H1 (cell line): Measurements from ENCODE around the gene CCDC33. TPM values are rescaled to one million over a fixed set of nuclear protein-coding genes. Genes with fewer than 3 reads are reported as not detected.

Source experiments
- CTCF ChIA-PET: fragments of 300-600 bp; sonication (Branson Sonifier 250); formaldehyde crosslinking; loops from one replicate; lab custom pipeline; 2021; ENCODE audit not compliant: partially characterized antibody; lab: Charles Lee
- POLR2A ChIA-PET: fragments of 300-600 bp; sonication (Branson Sonifier 250); formaldehyde crosslinking; loops from one replicate; lab custom pipeline; 2021; ENCODE audit warnings: inconsistent platforms; ENCODE audit not compliant: partially characterized antibody; lab: Charles Lee
- DNase-seq, 2 experiments: peaks; one replicate each; pipeline versions ENCODE4 v3.0.0 to v3.0.0-alpha.2; 2010 to 2022; ENCODE audit warnings: low spot score in 2 of 2, low read depth in 1 of 2, mixed read lengths in 1 of 2
- FAIRE-seq: peaks from 2 replicates; lab custom pipeline; 2011; peaks lifted over from hg19 to GRCh38; lab: Jason Lieb, UNC
- H2AFZ ChIP-seq: 2 replicates; pipeline ENCODE4 v1.8.1; 2012; ENCODE audit warnings: low read length, inconsistent platforms
- H2AK5ac ChIP-seq: 2 replicates; pipeline ENCODE4 v1.6.1; 2013; ENCODE audit warnings: low read depth, low read length
- H2BK120ac ChIP-seq: replicated peaks from 2 replicates; pipeline ENCODE3; 2013; ENCODE audit warnings: low read depth, low read length, inconsistent platforms
- H2BK12ac ChIP-seq: 2 replicates; pipeline ENCODE4 v1.6.1; 2013; ENCODE audit warnings: low read depth, low read length
- H2BK15ac ChIP-seq: 2 replicates; pipeline ENCODE4 v1.6.1; 2013; ENCODE audit warnings: low read length
- H2BK20ac ChIP-seq: 2 replicates; pipeline ENCODE4 v1.6.1; 2013; ENCODE audit warnings: low read length
- H2BK5ac ChIP-seq: 2 replicates; pipeline ENCODE4 v1.6.1; 2013; ENCODE audit warnings: low read depth, low read length
- H3K14ac ChIP-seq: 2 replicates; pipeline ENCODE4 v1.6.1; 2013; ENCODE audit warnings: inconsistent platforms; ENCODE audit not compliant: insufficient read length
- H3K18ac ChIP-seq: 2 replicates; pipeline ENCODE4 v1.6.1; 2013; ENCODE audit warnings: low read length; ENCODE audit errors: extremely low read depth
- H3K23ac ChIP-seq: 2 replicates; pipeline ENCODE4 v1.6.1; 2013; ENCODE audit warnings: inconsistent platforms; ENCODE audit not compliant: insufficient read length
- H3K23me2 ChIP-seq: 2 replicates; pipeline ENCODE4 v1.6.1; 2013; ENCODE audit warnings: low read depth, low read length
- H3K27ac ChIP-seq: 2 replicates; pipeline ENCODE4 v1.6.1; 2011; ENCODE audit warnings: low read depth, low read length, inconsistent platforms
- H3K27me3 ChIP-seq, 4 experiments: replicated peaks in 1 of 4; 1 replicate in 1 of 4; 2 replicates in 3 of 4; pipeline versions ENCODE4 v1.6.1 to v1.8.1; 2011 to 2013; ENCODE audit warnings: low read length in 3 of 4, mild to moderate bottlenecking in 3 of 4, inconsistent platforms in 2 of 4, mixed read lengths in 2 of 4, moderate library complexity in 1 of 4; ENCODE audit not compliant: control insufficient read depth in 3 of 4, insufficient read depth in 3 of 4; ENCODE audit errors: extremely low read depth in 1 of 4
- H3K36me3 ChIP-seq, 4 experiments: 2 replicates each; pipeline versions ENCODE4 v1.6.1 to v1.8.1; 2011 to 2013; ENCODE audit warnings: mild to moderate bottlenecking in 4 of 4, low read length in 3 of 4, moderate library complexity in 2 of 4, control low read depth in 1 of 4, inconsistent platforms in 1 of 4; ENCODE audit not compliant: insufficient read depth in 4 of 4, control insufficient read depth in 2 of 4
- H3K4ac ChIP-seq: replicated peaks from 2 replicates; pipeline ENCODE3; 2013; ENCODE audit warnings: low read length, low read depth, mixed read lengths, inconsistent platforms; ENCODE audit not compliant: insufficient read length
- H3K4me1 ChIP-seq, 4 experiments: replicated peaks in 1 of 4; 1 replicate in 1 of 4; 2 replicates in 3 of 4; pipeline versions ENCODE4 v1.6.1 to v1.8.1; 2011 to 2013; ENCODE audit warnings: low read length in 3 of 4, inconsistent platforms in 2 of 4, mixed read lengths in 1 of 4; ENCODE audit not compliant: insufficient read depth in 4 of 4, control insufficient read depth in 3 of 4
- H3K4me2 ChIP-seq, 2 experiments: 2 replicates each; pipeline versions ENCODE4 v1.6.1 to v1.8.1; 2011 to 2013; ENCODE audit warnings: low read depth in 2 of 2, low read length in 2 of 2, control low read depth in 1 of 2, inconsistent platforms in 1 of 2, mild to moderate bottlenecking in 1 of 2; ENCODE audit not compliant: insufficient read depth in 1 of 2
- H3K4me3 ChIP-seq, 4 experiments: fragments of 200-600, 300-600 bp in 1 of 4; sonication (generic), shearing (Covaris generic), sonication (Bioruptor Twin) in 1 of 4; 2 replicates each; pipeline versions ENCODE4 v1.5.1 to v1.8.1; 2011 to 2016; ENCODE audit warnings: low read length in 4 of 4, low read depth in 3 of 4, control low read depth in 2 of 4, inconsistent platforms in 2 of 4, mild to moderate bottlenecking in 2 of 4, mixed read lengths in 1 of 4, moderate library complexity in 1 of 4; ENCODE audit not compliant: insufficient read depth in 2 of 4; ENCODE audit errors: extremely low read depth in 1 of 4
- H3K56ac ChIP-seq: replicated peaks from 2 replicates; pipeline ENCODE3; 2013; ENCODE audit warnings: low read depth, mild to moderate bottlenecking, mixed read lengths, low read length, inconsistent platforms; ENCODE audit not compliant: insufficient read length
- H3K79me1 ChIP-seq: 2 replicates; pipeline ENCODE4 v1.6.1; 2013; ENCODE audit warnings: low read depth, low read length, control low read depth
- H3K79me2 ChIP-seq, 2 experiments: 2 replicates each; pipeline versions ENCODE4 v1.6.1 to v1.8.1; 2012 to 2013; ENCODE audit warnings: low read length in 2 of 2, mild to moderate bottlenecking in 2 of 2, inconsistent platforms in 1 of 2; ENCODE audit not compliant: insufficient read depth in 2 of 2, control insufficient read depth in 1 of 2
- H3K9ac ChIP-seq, 4 experiments: replicated peaks in 1 of 4; 1 replicate in 1 of 4; 2 replicates in 3 of 4; pipeline versions ENCODE4 v1.6.1 to v1.8.1; 2011 to 2013; ENCODE audit warnings: low read depth in 3 of 4, low read length in 3 of 4, control low read depth in 2 of 4, mild to moderate bottlenecking in 2 of 4, moderate library complexity in 2 of 4, inconsistent platforms in 1 of 4; ENCODE audit errors: extremely low read depth in 1 of 4
- H3K9me3 ChIP-seq, 2 experiments: 2 replicates each; pipeline versions ENCODE4 v1.6.1 to v1.8.1; 2012 to 2013; ENCODE audit warnings: mild to moderate bottlenecking in 2 of 2, moderate library complexity in 2 of 2, control low read depth in 1 of 2, inconsistent platforms in 1 of 2, low read depth in 1 of 2, low read length in 1 of 2, mixed read lengths in 1 of 2; ENCODE audit not compliant: insufficient read depth in 2 of 2
- H4K20me1 ChIP-seq, 2 experiments: replicated peaks in 1 of 2; 2 replicates each; pipeline versions ENCODE3 to v1.8.1; 2011 to 2013; ENCODE audit warnings: inconsistent platforms in 2 of 2, low read length in 2 of 2, mild to moderate bottlenecking in 1 of 2; ENCODE audit not compliant: insufficient read depth in 2 of 2, control insufficient read depth in 1 of 2
- H4K5ac ChIP-seq: 2 replicates; pipeline ENCODE4 v1.6.1; 2013; ENCODE audit warnings: low read length, low read depth, mixed read lengths, inconsistent platforms; ENCODE audit not compliant: insufficient read length
- H4K8ac ChIP-seq: 2 replicates; pipeline ENCODE4 v1.8.0; 2013; ENCODE audit warnings: mild to moderate bottlenecking, moderate library complexity, low read length, inconsistent platforms; ENCODE audit not compliant: insufficient read depth; ENCODE audit errors: extremely low read depth
- H4K91ac ChIP-seq: replicated peaks from 2 replicates; pipeline ENCODE3; 2013; ENCODE audit warnings: low read length, mixed read lengths, inconsistent platforms; ENCODE audit not compliant: insufficient read length
- WGBS, 2 experiments: shearing (Covaris generic) in 1 of 2; methylation state at CpG; one replicate each; pipeline versions ENCODE4 v1.1.6 to v1.1.7; 2013 to 2015; ENCODE audit warnings: low lambda C conversion rate in 2 of 2, mixed read lengths in 2 of 2, inconsistent platforms in 1 of 2, low coverage in 1 of 2, missing lambda C conversion rate in 1 of 2; ENCODE audit not compliant: insufficient replicate concordance in 2 of 2, insufficient coverage in 1 of 2, insufficient read length in 1 of 2; ENCODE audit errors: extremely low coverage in 1 of 2, missing lambda C conversion rate in 1 of 2; 5-methylcytosine and 5-hydroxymethylcytosine counted together
- polyA plus RNA-seq, 7 experiments: library from polyadenylated mRNA; depleted of rRNA in 3 of 7; stranded (reverse) in 5 of 7; unstranded in 2 of 7; fragments of >200 nt in 5 of 7; fragments of 200-250 nt in 2 of 7; gene quantifications; 1 replicate in 5 of 7; 2 replicates in 1 of 7; 4 replicates in 1 of 7; pipeline versions ENCODE4 v1.2.1 to v1.2.3, GENCODE V29; 2011 to 2013; ENCODE audit warnings: missing spikeins in 2 of 7, mixed read lengths in 2 of 7
- total RNA-seq: library from RNA; stranded (reverse); fragmentation: NEBNext Ultra II Directional; extraction: Animal tissue kit (Norgen Biotek cat#: 25700); gene quantifications from 2 replicates; pipeline ENCODE4 v1.2.1, GENCODE V29; 2021

CCDC33 gene
- total and polyA plus RNA-seq, 2 of the 8 experiments (the other 6 are each of a cell fraction or from before 2014, with no cell fraction given): 2.0 to 2.7 TPM

DNA sequence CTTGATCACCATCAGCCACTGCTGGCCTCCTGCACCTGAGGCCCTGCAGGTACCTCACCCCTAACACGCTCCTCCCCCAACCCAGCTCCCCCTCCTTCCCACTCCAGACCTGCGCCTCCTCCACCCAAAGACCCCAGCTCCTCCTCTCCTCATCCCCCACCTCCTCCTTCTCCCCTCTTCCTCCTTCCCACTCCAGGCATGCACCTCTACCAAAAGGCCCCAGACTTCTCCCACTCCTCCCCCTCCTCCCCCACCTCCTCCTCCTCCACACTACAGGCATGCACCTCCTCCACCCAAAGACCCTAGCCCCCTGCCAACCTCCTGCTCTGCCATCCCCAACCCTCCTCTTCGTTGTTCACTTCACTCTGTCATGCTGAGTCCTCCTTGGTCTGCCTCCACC is 88.6 kb downstream of the CCDC33 start:
- Histone ChIP-seq H3K23me2 (no peaks in the 10 kb centered on the region), H4K8ac (no peak overlapping the region), H3K9me3 (no peaks in the 10 kb centered on the region; a peak in 1 of 4 replicates), H3K9ac (no peak overlapping the region), H2BK120ac (no peak overlapping the region), H2BK20ac (0 out of 2 replicates have a peak overlapping the region, but pooled peaks have one; percentile 3), H2BK5ac (0 out of 2 replicates have a peak overlapping the region, but pooled peaks have one; percentile 5), H3K23ac (no peak overlapping the region), H3K18ac (no peak overlapping the region), H3K4me1 (peaks cover 3 to 21% (median 14%) of the 10 kb centered on the region in 4 experiments), H3K14ac (no peak overlapping the region), H2AK5ac (no peak overlapping the region), H3K36me3 (no peaks in the 10 kb centered on the region), H3K56ac (no peak overlapping the region), H2BK15ac (0 out of 2 replicates have a peak overlapping the region, but pooled peaks have one; percentile 40), H3K27ac (no peak overlapping the region), H3K4me3 (no peak overlapping the region), H4K5ac (no peak overlapping the region), H3K27me3 (no peaks in the 10 kb centered on the region), H4K20me1 (no peaks in the 10 kb centered on the region), H3K79me1 (no peaks in the 10 kb centered on the region), H4K91ac (no peak overlapping the region), H3K4me2 (no peak overlapping the region), H2BK12ac (no peak overlapping the region), H2AFZ (no peak overlapping the region), H3K79me2 (no peaks in the 10 kb centered on the region), H3K4ac (no peak overlapping the region)
- no peak for DNase-seq
- FAIRE-seq: no peak
- ChIA-PET POLR2A (interaction anchor here (1.0 kb wide), 1 partner anchor 21 kb away, joined by 3 read pairs; no protein-coding TSS in a partner anchor), CTCF (interaction anchor here (1.0 to 18.1 kb wide), 9 partner anchors 9 to 286 kb away, joined by 3 to 353 read pairs (median 4); no protein-coding TSS in a partner anchor)
- WGBS, 2 experiments: 78% methylated on average over 1 of the region's 3 CpGs; no CpG with 5 or more reads in 1 of the 2 experiments
